Thoracic aorta (tissue), 2 donors: Measurements from ENCODE around the gene MAST3. TPM values are rescaled to one million over a fixed set of nuclear protein-coding genes. Genes with fewer than 3 reads are reported as not detected.

Experiments used
- ATAC-seq: fragments of 150-250 bp; one replicate; pipeline ENCODE4 v1.8.0; 2017; ENCODE audit warnings: low read depth; ENCODE audit not compliant: insufficient number of reproducible peaks, low FRiP score
- DNase-seq: peaks from one replicate; pipeline ENCODE4 v3.0.0-alpha.2; 2020; ENCODE audit warnings: low spot score
- H3K27ac ChIP-seq, 2 donors: fragments of 200-600 bp; sonication (generic); 1 replicate in 1 of 2; 2 replicates in 1 of 2; pipeline ENCODE4 v1.5.1; 2016; ENCODE audit warnings: mild to moderate bottlenecking in 2 of 2, moderate library complexity in 2 of 2
- H3K27me3 ChIP-seq: fragments of 200-600 bp; sonication (generic); replicated peaks from 2 replicates; pipeline ENCODE4 v1.6.0; 2016; ENCODE audit warnings: mild to moderate bottlenecking; ENCODE audit not compliant: insufficient read depth
- H3K36me3 ChIP-seq: fragments of 200-600 bp; sonication (generic); one replicate; pipeline ENCODE4 v1.5.1; 2016
- H3K4me1 ChIP-seq, 2 donors: fragments of 200-600 bp; sonication (generic); 1 replicate in 1 of 2; 2 replicates in 1 of 2; pipeline versions ENCODE4 v1.5.1 to v1.6.0; 2016; ENCODE audit warnings: low read depth in 2 of 2, mild to moderate bottlenecking in 1 of 2; ENCODE audit not compliant: control insufficient read depth in 1 of 2
- H3K4me3 ChIP-seq: fragments of 200-600 bp; sonication (generic); 2 replicates; pipeline ENCODE4 v1.5.1; 2016; ENCODE audit warnings: mild to moderate bottlenecking
- H3K9me3 ChIP-seq: fragments of 200-600 bp; sonication (generic); 2 replicates; pipeline ENCODE4 v1.5.1; 2016
- CTCF ChIP-seq: fragments of 200-600 bp; sonication (generic); IDR thresholded peaks from one replicate; pipeline ENCODE4 v1.5.1; 2019; ENCODE audit warnings: antibody characterized with exemption
- total RNA-seq, 2 donors: library from RNA; depleted of rRNA; stranded (reverse); fragments of >200 nt; gene quantifications; one replicate each; pipeline versions ENCODE4 v1.1.0 to v1.2.3, GENCODE V29; 2016

MAST3 gene
- total RNA-seq, 2 donors from 2014 or later: 18.7 to 27.8 TPM

DNA sequence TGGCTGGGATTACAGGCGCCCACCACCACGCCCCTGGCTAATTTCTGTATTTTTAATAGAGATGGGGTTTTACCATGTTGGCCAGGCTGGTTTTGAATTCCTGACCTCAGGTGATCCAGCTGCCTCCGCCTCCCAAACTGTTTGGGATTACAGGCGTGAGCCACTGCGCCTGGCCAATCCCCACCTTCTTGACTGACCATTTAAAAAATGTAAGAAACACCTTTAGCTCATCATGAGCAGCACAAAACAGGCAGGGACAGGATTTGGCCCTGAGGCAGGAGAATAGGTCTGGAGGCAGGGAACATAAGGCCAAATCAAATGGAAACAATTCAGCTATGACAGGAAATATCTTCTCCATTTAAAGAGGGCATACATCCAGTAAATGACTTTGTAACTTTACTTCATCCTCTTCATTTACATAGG lies 94.1 kb downstream of the MAST3 start:
- Histone ChIP-seq H3K27me3 (no peaks in the 10 kb centered on the region), H3K9me3 (no peaks in the 10 kb centered on the region), H3K4me1 (peaks cover 8 to 13% of the 10 kb centered on the region in 2 donors), H3K36me3 (no peaks in the 10 kb centered on the region), H3K4me3 (peak overlapping the region; percentile 81), H3K27ac (peak overlapping the region; percentile 92 to 95)
- no peak for TF ChIP-seq CTCF
- DNase-seq (no peak), ATAC-seq (no peak)

DNA sequence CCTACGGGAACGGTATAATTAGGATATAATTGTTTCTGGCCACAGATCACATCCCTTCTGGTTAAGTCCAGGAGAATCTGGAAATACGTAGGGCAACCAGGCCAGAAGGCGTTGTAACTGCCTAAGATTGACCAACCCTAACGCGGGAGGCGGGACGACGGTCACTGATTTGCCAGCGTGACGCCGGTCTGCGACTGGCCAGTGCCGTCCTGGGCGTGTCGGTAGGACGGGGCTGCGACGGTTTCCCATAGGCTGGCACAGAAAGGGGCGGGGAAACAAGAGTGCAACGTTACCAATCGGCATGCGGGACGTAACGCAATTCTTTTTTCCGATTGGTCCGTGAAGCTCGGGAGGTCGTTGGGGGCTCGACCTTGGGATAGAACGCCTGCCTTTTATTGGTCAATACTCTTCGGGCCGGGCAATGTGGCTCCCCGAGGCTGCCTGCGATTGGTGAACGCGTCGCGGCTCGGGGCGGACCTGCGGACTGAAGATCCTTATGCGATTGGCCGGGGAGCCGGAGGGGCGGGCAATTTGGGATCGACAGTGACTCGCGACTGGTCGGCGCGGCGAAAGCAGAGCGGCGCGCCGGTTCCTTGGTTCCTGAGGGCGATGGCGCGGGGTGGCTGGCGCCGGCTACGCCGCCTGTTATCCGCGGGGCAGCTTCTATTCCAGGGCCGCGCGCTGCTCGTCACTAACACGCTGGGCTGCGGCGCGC lies 95.3 kb downstream of the MAST3 start, which contains the start of gene MPV17L2:
Gene MPV17L2 (plus strand): TSS at position 546 of the 715 bp plus-strand sequence. CDS start 64 bp downstream, at position 610.
- no peak for TF ChIP-seq CTCF
- ATAC-seq (peak; percentile 97), DNase-seq (peak; percentile 99)
- Histone ChIP-seq H3K36me3 (no peaks in the 10 kb centered on the region), H3K27ac (peak within 1 kb of the TSS; percentile 92 to 95), H3K4me3 (peak within 1 kb of the TSS; percentile 93), H3K27me3 (no peaks in the 10 kb centered on the region), H3K4me1 (peaks cover 8 to 13% of the 10 kb centered on the region in 2 donors), H3K9me3 (no peaks in the 10 kb centered on the region)

DNA sequence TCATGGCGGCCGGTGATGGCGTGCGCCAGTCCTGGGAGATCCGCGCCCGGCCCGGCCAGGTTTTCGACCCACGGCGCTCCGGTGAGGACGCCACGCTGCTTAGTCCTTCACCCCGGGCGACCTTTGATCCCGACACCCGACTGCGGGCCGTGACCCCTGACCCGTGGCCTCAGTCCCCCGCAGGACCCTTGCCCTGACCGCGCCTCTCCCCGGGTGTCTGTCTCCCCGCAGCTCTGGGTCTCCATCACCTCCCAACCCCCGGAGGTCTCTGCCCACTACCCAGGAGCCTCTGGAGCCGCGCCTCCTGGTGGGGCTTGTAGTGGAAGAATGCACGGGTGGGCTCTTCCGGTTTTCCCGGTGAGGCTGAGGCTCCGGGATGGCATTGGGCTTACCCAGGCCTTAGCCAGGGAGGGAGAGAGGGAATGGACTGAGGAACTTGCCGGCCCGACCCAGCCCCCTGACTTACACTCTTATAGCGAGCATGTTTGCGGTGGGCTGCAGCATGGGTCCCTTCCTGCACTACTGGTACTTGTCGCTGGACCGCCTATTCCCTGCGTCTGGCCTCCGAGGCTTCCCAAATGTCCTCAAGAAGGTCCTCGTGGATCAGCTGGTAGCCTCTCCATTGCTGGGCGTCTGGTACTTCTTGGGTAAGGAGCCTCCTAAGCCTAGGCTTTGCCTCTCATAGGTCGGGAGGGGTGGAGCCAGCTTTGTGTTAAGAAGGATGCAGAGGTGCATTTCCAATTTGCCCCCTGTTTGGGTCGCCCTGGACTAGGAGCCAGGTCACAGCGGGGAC lies 96.0 kb downstream of the MAST3 start:
- peak overlapping the region; percentile 93 for H3K4me3 ChIP-seq
- H3K4me1 ChIP-seq: peaks cover 8 to 13% of the 10 kb centered on the region in 2 donors
- peak overlapping the region; percentile 80 to 84 for H3K27ac ChIP-seq
- H3K9me3 ChIP-seq: no peaks in the 10 kb centered on the region
- DNase-seq (no peak), ATAC-seq (no peak)
- no peak for TF ChIP-seq CTCF
- H3K27me3 ChIP-seq: no peaks in the 10 kb centered on the region
- H3K36me3 ChIP-seq: no peaks in the 10 kb centered on the region

GRCh38 chr19:18194181-18194530 lies 96.6 kb downstream of the MAST3 start:
- peaks cover 8 to 13% of the 10 kb centered on the region in 2 donors for H3K4me1 ChIP-seq
- no peaks in the 10 kb centered on the region for H3K36me3 ChIP-seq
- no peak for ATAC-seq
- H3K27ac ChIP-seq: no peak overlapping the region
- H3K4me3 ChIP-seq: peak overlapping the region; percentile 93
- no peak for TF ChIP-seq CTCF
- no peaks in the 10 kb centered on the region for H3K27me3 ChIP-seq
- H3K9me3 ChIP-seq: no peaks in the 10 kb centered on the region
- DNase-seq: no peak

DNA sequence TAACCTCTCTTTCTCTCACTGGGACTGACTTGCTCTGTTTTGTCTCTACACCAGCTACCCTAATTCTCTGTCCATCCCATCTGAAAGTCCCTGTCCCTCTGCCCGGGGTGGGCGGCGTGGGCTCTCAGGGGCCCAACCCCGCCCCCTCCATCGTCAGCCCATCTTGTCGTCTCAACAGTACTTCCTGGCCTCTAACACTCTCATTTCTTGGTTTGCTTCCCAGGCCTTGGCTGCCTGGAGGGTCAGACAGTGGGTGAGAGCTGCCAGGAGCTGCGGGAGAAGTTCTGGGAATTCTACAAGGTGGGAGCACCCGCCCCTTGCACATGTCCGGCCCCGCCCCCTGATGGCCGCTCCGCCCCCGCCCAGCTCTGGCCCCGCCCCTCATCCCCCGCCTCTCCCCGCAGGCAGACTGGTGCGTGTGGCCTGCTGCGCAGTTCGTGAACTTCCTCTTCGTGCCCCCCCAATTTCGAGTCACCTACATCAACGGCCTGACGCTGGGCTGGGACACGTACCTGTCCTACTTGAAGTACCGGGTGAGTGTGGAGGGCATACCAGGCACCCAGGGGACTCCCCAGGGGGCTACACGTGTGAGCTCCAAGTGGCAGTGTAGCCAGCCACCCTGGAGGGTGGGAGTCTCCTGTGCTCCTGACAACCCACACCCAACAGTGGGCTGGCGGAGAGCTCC lies 97.1 kb downstream of the MAST3 start:
- Histone ChIP-seq H3K27ac (no peak overlapping the region), H3K4me3 (peak overlapping the region; percentile 23), H3K27me3 (no peaks in the 10 kb centered on the region), H3K36me3 (no peaks in the 10 kb centered on the region), H3K9me3 (no peaks in the 10 kb centered on the region), H3K4me1 (peaks cover 8 to 13% of the 10 kb centered on the region in 2 donors)
- no peak for DNase-seq
- TF ChIP-seq CTCF: no peak
- no peak for ATAC-seq
